WTC11 (cell line): Measurements from ENCODE around the gene GPD1.

Experiments used
- ESRRA ChIP-seq: sonication (generic); formaldehyde crosslinking; IDR thresholded peaks from 2 replicates; pipeline ENCODE4 v1.8.1; 2022; ENCODE audit warnings: mild to moderate bottlenecking, missing genetic modification reagents, borderline replicate concordance
- JUN ChIP-seq: sonication (generic); formaldehyde crosslinking; IDR thresholded peaks from 2 replicates; pipeline ENCODE4 v1.8.0; 2023; ENCODE audit warnings: mild to moderate bottlenecking, missing genetic modification reagents
- NR2C2 ChIP-seq: sonication (generic); formaldehyde crosslinking; IDR thresholded peaks from 2 replicates; pipeline ENCODE4 v1.8.0; 2022; ENCODE audit warnings: mild to moderate bottlenecking, missing genetic modification reagents
- ZNF138 ChIP-seq: sonication (generic); formaldehyde crosslinking; conservative IDR thresholded peaks from 2 replicates; pipeline ENCODE4 v1.8.1; 2022; ENCODE audit warnings: mild to moderate bottlenecking, moderate library complexity, missing genetic modification reagents
- TF ChIP-seq, protein P1 (sequence below): fragments of 200-600 bp; IDR thresholded peaks from 2 replicates; pipeline ENCODE4 v1.8.0; 2022; ENCODE audit warnings: antibody characterized with exemption
- TF ChIP-seq, protein P2 (sequence below): fragments of 250-450 bp; sonication (Bioruptor Pico); IDR thresholded peaks from 2 replicates; pipeline ENCODE4 v2.1.2; 2022; ENCODE audit warnings: mild to moderate bottlenecking, moderate library complexity
- TF ChIP-seq, protein P3 (sequence below): sonication (generic); formaldehyde crosslinking; IDR thresholded peaks from 2 replicates; pipeline ENCODE4 v1.8.1; 2023; ENCODE audit warnings: mild to moderate bottlenecking, moderate library complexity, missing genetic modification reagents

DNA sequence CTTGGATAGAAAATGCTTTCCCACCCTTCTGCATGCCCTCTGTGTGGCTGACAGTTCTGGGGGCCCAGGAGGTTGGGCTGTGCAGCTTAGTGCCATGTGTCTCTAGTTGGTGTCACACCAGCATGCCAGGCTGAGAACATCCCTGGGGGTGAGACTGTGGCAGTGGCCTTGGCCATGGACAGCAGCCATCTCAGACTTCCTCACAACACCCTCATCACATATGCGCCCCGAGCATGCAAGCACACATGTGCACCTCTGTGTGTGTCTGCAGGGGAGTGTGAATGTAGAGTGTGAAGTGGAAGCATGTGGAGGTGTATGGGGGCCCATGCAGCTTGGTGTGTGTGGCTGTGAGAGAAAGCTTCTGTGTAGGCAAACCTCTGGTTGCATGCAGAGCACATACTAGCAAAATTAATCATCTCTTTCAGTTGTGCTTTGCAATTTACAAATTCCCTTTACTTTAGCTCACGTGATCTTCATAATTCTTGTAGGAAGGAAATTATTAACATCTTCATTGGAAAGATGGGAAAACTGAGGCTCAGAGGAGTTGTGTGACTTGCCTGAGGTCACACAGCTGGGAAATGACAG, 38.0 kb upstream of the GPD1 start:
- no peak for TF ChIP-seq NR2C2 (CRISPR knock-in tag)
- TF ChIP-seq, protein P1, sequence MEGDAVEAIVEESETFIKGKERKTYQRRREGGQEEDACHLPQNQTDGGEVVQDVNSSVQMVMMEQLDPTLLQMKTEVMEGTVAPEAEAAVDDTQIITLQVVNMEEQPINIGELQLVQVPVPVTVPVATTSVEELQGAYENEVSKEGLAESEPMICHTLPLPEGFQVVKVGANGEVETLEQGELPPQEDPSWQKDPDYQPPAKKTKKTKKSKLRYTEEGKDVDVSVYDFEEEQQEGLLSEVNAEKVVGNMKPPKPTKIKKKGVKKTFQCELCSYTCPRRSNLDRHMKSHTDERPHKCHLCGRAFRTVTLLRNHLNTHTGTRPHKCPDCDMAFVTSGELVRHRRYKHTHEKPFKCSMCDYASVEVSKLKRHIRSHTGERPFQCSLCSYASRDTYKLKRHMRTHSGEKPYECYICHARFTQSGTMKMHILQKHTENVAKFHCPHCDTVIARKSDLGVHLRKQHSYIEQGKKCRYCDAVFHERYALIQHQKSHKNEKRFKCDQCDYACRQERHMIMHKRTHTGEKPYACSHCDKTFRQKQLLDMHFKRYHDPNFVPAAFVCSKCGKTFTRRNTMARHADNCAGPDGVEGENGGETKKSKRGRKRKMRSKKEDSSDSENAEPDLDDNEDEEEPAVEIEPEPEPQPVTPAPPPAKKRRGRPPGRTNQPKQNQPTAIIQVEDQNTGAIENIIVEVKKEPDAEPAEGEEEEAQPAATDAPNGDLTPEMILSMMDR, result no peak
- TF ChIP-seq ESRRA, result no peak
- TF ChIP-seq, protein P2, sequence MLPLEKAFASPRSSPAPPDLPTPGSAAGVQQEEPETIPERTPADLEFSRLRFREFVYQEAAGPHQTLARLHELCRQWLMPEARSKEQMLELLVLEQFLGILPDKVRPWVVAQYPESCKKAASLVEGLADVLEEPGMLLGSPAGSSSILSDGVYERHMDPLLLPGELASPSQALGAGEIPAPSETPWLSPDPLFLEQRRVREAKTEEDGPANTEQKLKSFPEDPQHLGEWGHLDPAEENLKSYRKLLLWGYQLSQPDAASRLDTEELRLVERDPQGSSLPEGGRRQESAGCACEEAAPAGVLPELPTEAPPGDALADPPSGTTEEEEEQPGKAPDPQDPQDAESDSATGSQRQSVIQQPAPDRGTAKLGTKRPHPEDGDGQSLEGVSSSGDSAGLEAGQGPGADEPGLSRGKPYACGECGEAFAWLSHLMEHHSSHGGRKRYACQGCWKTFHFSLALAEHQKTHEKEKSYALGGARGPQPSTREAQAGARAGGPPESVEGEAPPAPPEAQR (CRISPR knock-in tag), result no peak
- no peak for TF ChIP-seq ZNF138
- TF ChIP-seq, protein P3, sequence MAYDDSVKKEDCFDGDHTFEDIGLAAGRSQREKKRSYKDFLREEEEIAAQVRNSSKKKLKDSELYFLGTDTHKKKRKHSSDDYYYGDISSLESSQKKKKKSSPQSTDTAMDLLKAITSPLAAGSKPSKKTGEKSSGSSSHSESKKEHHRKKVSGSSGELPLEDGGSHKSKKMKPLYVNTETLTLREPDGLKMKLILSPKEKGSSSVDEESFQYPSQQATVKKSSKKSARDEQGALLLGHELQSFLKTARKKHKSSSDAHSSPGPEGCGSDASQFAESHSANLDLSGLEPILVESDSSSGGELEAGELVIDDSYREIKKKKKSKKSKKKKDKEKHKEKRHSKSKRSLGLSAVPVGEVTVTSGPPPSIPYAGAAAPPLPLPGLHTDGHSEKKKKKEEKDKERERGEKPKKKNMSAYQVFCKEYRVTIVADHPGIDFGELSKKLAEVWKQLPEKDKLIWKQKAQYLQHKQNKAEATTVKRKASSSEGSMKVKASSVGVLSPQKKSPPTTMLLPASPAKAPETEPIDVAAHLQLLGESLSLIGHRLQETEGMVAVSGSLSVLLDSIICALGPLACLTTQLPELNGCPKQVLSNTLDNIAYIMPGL, result no peak
- no peak for TF ChIP-seq JUN (CRISPR knock-in tag)
